H9 (cell line): ENCODE data around the gene SETD7. TPM values are rescaled to one million over a fixed set of nuclear protein-coding genes. Genes with fewer than 3 reads are reported as not detected.

Experiments used
- DNase-seq: peaks from one replicate; pipeline ENCODE4 v3.0.0-alpha.2; 2017
- H2AFZ ChIP-seq: one replicate; pipeline ENCODE4 v1.6.1; 2013; ENCODE audit warnings: mild to moderate bottlenecking, low read length, control low read depth, moderate library complexity
- H2AK5ac ChIP-seq: 2 replicates; pipeline ENCODE4 v1.6.1; 2013; ENCODE audit warnings: low read length, control low read depth, mixed read lengths; ENCODE audit not compliant: insufficient read length
- H2BK120ac ChIP-seq: one replicate; pipeline ENCODE4 v1.6.1; 2013; ENCODE audit warnings: low read depth, mild to moderate bottlenecking, low read length, control low read depth, inconsistent platforms; ENCODE audit not compliant: poor library complexity, severe bottlenecking
- H2BK12ac ChIP-seq: 2 replicates; pipeline ENCODE4 v1.6.1; 2013; ENCODE audit warnings: low read length, control low read depth, mixed read lengths, low read depth; ENCODE audit not compliant: insufficient read length
- H2BK15ac ChIP-seq: 2 replicates; pipeline ENCODE4 v1.6.1; 2013; ENCODE audit warnings: low read depth, low read length, control low read depth
- H2BK20ac ChIP-seq: one replicate; pipeline ENCODE4 v1.6.1; 2013; ENCODE audit warnings: low read depth, mild to moderate bottlenecking, low read length, control low read depth, inconsistent platforms; ENCODE audit not compliant: poor library complexity, severe bottlenecking
- H2BK5ac ChIP-seq: 2 replicates; pipeline ENCODE4 v1.6.1; 2013; ENCODE audit warnings: low read length, control low read depth, mixed read lengths; ENCODE audit not compliant: insufficient read length
- H3K14ac ChIP-seq: 2 replicates; pipeline ENCODE4 v1.6.1; 2013; ENCODE audit warnings: low read length, control low read depth; ENCODE audit not compliant: insufficient read depth
- H3K18ac ChIP-seq: 2 replicates; pipeline ENCODE4 v1.6.1; 2013; ENCODE audit warnings: low read depth, mild to moderate bottlenecking, mixed read lengths, low read length, control low read depth; ENCODE audit not compliant: insufficient read length
- H3K23ac ChIP-seq: 2 replicates; pipeline ENCODE4 v1.6.1; 2013; ENCODE audit warnings: low read length, control low read depth, mixed read lengths, low read depth; ENCODE audit not compliant: insufficient read length
- H3K23me2 ChIP-seq: 2 replicates; pipeline ENCODE4 v1.6.1; 2013; ENCODE audit warnings: low read depth, mild to moderate bottlenecking, mixed read lengths, low read length, control low read depth; ENCODE audit not compliant: insufficient read length, poor library complexity, severe bottlenecking
- H3K27ac ChIP-seq: 2 replicates; pipeline ENCODE4 v1.5.1; 2013; ENCODE audit warnings: low read length, control low read depth, mixed read lengths, low read depth; ENCODE audit not compliant: insufficient read length
- H3K27me3 ChIP-seq: 2 replicates; pipeline ENCODE4 v1.6.1; 2013; ENCODE audit warnings: low read length, control low read depth, inconsistent platforms; ENCODE audit not compliant: insufficient read depth
- H3K4ac ChIP-seq: 2 replicates; pipeline ENCODE4 v1.6.1; 2013; ENCODE audit warnings: low read depth, mild to moderate bottlenecking, control low read depth, inconsistent platforms, low read length, moderate library complexity
- H3K4me1 ChIP-seq: 2 replicates; pipeline ENCODE4 v1.6.1; 2013; ENCODE audit warnings: low read length, control low read depth, inconsistent platforms; ENCODE audit not compliant: insufficient read depth
- H3K4me2 ChIP-seq: 2 replicates; pipeline ENCODE4 v1.6.1; 2013; ENCODE audit warnings: low read length, control low read depth, mixed read lengths; ENCODE audit not compliant: insufficient read length, insufficient read depth
- H3K56ac ChIP-seq: 2 replicates; pipeline ENCODE4 v1.6.1; 2013; ENCODE audit warnings: low read depth, mild to moderate bottlenecking, mixed read lengths, low read length, control low read depth; ENCODE audit not compliant: insufficient read length
- H3K79me1 ChIP-seq: 2 replicates; pipeline ENCODE4 v1.6.1; 2013; ENCODE audit warnings: low read depth, mild to moderate bottlenecking, moderate library complexity, low read length, control low read depth, inconsistent platforms; ENCODE audit not compliant: insufficient read depth, poor library complexity, severe bottlenecking
- H3K79me2 ChIP-seq: 2 replicates; pipeline ENCODE4 v1.6.1; 2013; ENCODE audit warnings: low read length, control low read depth, inconsistent platforms; ENCODE audit not compliant: insufficient read depth
- H3K9ac ChIP-seq: 2 replicates; pipeline ENCODE4 v1.6.1; 2013; ENCODE audit warnings: low read length, control low read depth, mixed read lengths; ENCODE audit not compliant: insufficient read length; ENCODE audit errors: extremely low read depth
- H3K9me3 ChIP-seq: one replicate; pipeline ENCODE4 v1.6.1; 2013; ENCODE audit warnings: low read depth, low read length, inconsistent platforms; ENCODE audit not compliant: control insufficient read depth
- H3T11ph ChIP-seq: one replicate; pipeline ENCODE4 v1.6.1; 2013; ENCODE audit warnings: mild to moderate bottlenecking, low read length, control low read depth, inconsistent platforms
- H4K20me1 ChIP-seq: one replicate; pipeline ENCODE4 v1.6.1; 2013; ENCODE audit not compliant: control insufficient read depth, insufficient read length, insufficient read depth
- H4K5ac ChIP-seq: 2 replicates; pipeline ENCODE4 v1.6.1; 2013; ENCODE audit warnings: low read depth, mild to moderate bottlenecking, mixed read lengths, low read length, control low read depth; ENCODE audit not compliant: insufficient read length
- H4K8ac ChIP-seq: replicated peaks from 2 replicates; pipeline ENCODE4 v1.6.1; 2013; ENCODE audit warnings: low read length, control low read depth, mixed read lengths, low read depth; ENCODE audit not compliant: insufficient read length
- H4K91ac ChIP-seq: 2 replicates; pipeline ENCODE4 v1.6.1; 2013; ENCODE audit warnings: low read depth, mild to moderate bottlenecking, moderate library complexity, mixed read lengths, low read length, control low read depth; ENCODE audit not compliant: insufficient read length
- H3K27ac Mint-ChIP-seq, 3 experiments: 2 replicates in 2 of 3; 3 replicates in 1 of 3; pipeline ENCODE4 v1.8.0; 2020 to 2021; ENCODE audit warnings: mixed read lengths in 3 of 3, mild to moderate bottlenecking in 1 of 3, moderate library complexity in 1 of 3
- H3K27me3 Mint-ChIP-seq: 2 replicates; pipeline ENCODE4 v1.8.0; 2021; ENCODE audit warnings: low read depth, mild to moderate bottlenecking, moderate library complexity, mixed read lengths
- H3K36me3 Mint-ChIP-seq, 3 experiments: 2 replicates in 2 of 3; 3 replicates in 1 of 3; pipeline ENCODE4 v1.8.0; 2020 to 2021; ENCODE audit warnings: low read depth in 3 of 3, mixed read lengths in 3 of 3; ENCODE audit not compliant: insufficient read depth in 1 of 3
- H3K4me1 Mint-ChIP-seq, 2 experiments: 2 replicates each; pipeline ENCODE4 v1.8.0; 2020; ENCODE audit warnings: mixed read lengths in 2 of 2
- H3K4me3 Mint-ChIP-seq, 2 experiments: 2 replicates in 1 of 2; 3 replicates in 1 of 2; pipeline ENCODE4 v1.8.0; 2020 to 2021; ENCODE audit warnings: mild to moderate bottlenecking in 2 of 2, mixed read lengths in 2 of 2, moderate library complexity in 1 of 2
- H3K9me3 Mint-ChIP-seq, 2 experiments: 2 replicates in 1 of 2; 3 replicates in 1 of 2; pipeline ENCODE4 v1.8.0; 2020; ENCODE audit warnings: mild to moderate bottlenecking in 2 of 2, mixed read lengths in 2 of 2, moderate library complexity in 1 of 2
- CTCF ChIP-seq: fragments of 200-600 bp; sonication (generic); conservative IDR thresholded peaks from 3 replicates; pipeline ENCODE4 v1.8.0; 2021; ENCODE audit warnings: antibody characterized with exemption, mild to moderate bottlenecking
- WGBS: extraction: QIAGEN DNeasy Blood & Tissue Kit; methylation state at CpG from one replicate; pipeline ENCODE4 v1.1.7; 2013; ENCODE audit warnings: missing lambda C conversion rate, low lambda C conversion rate, mixed read lengths; ENCODE audit not compliant: insufficient read length; ENCODE audit errors: extremely low coverage; 5-methylcytosine and 5-hydroxymethylcytosine counted together
- total RNA-seq: library from RNA; stranded (reverse); gene quantifications from 2 replicates; pipeline ENCODE4 v1.2.1, GENCODE V29; 2021

SETD7 gene
- total RNA-seq, 1 experiment from 2014 or later, result 1.5 TPM

- Histone ChIP-seq H2BK120ac (no peak overlapping the region), H3K56ac (no peak overlapping the region), H3K9me3 (no peaks in the 10 kb centered on the region), H4K91ac (no peak overlapping the region), H4K5ac (no peak overlapping the region), H3K4me1 (no peaks in the 10 kb centered on the region), H3T11ph (no peak overlapping the region), H4K8ac (no peak overlapping the region), H3K27me3 (peaks cover under 1% of the 10 kb centered on the region; the same call in 1 of the 2 replicates), H3K14ac (no peak overlapping the region), H2AK5ac (no peak overlapping the region), H4K20me1 (no peaks in the 10 kb centered on the region), H2BK12ac (no peak overlapping the region), H2BK20ac (no peak overlapping the region), H3K18ac (no peak overlapping the region), H3K4me2 (no peak overlapping the region), H2AFZ (no peak overlapping the region), H3K23me2 (no peaks in the 10 kb centered on the region), H2BK5ac (no peak overlapping the region), H3K79me1 (no peaks in the 10 kb centered on the region), H3K27ac (no peak overlapping the region), H3K23ac (no peak overlapping the region), H2BK15ac (no peak overlapping the region), H3K4ac (no peak overlapping the region), H3K9ac (no peak overlapping the region), H3K79me2 (no peaks in the 10 kb centered on the region)
- H3K4me1 Mint-ChIP-seq, result peaks cover 12 to 14% of the 10 kb centered on the region in 2 experiments
- no peak for TF ChIP-seq CTCF
- no peaks in the 10 kb centered on the region for H3K36me3 Mint-ChIP-seq
- no CpG with 5 or more reads among the region's 3 CpGs for WGBS
- H3K9me3 Mint-ChIP-seq, result no peaks in the 10 kb centered on the region
- no peak for DNase-seq
- H3K4me3 Mint-ChIP-seq, result no peak overlapping the region
- peaks cover 72% of the 10 kb centered on the region for H3K27me3 Mint-ChIP-seq
- no peak overlapping the region for H3K27ac Mint-ChIP-seq
Observed at GRCh38 chr4:139574641-139575040, 18.6 kb upstream of the SETD7 start.
